Loucy (cell line): ENCODE measurements around the gene HOXB9.
A peak's percentile ranks its signal among the peaks of the same experiment; 100 is the strongest.

Experiments used
- H2AFZ ChIP-seq: fragments of 200-600 bp; sonication (generic); 2 replicates; pipeline ENCODE4 v1.6.0; 2016; ENCODE audit warnings: antibody characterized with exemption, mild to moderate bottlenecking, low read length, moderate library complexity
- H3F3A ChIP-seq: fragments of 200-600 bp; 2 replicates; pipeline ENCODE4 v1.6.0; 2016; ENCODE audit warnings: antibody characterized with exemption, low read depth, mild to moderate bottlenecking
- H3K27me3 ChIP-seq: fragments of 200-600 bp; sonication (generic); 2 replicates; pipeline ENCODE4 v1.6.1; 2014; ENCODE audit warnings: low read length, mild to moderate bottlenecking; ENCODE audit not compliant: insufficient read depth, poor library complexity, severe bottlenecking
- H3K36me3 ChIP-seq: fragments of 200-600 bp; sonication (generic); 2 replicates; pipeline ENCODE4 v1.6.1; 2016; ENCODE audit warnings: low read length; ENCODE audit not compliant: insufficient read depth
- H3K4me1 ChIP-seq: fragments of 200-600 bp; sonication (generic); 2 replicates; pipeline ENCODE4 v1.5.1; 2014; ENCODE audit warnings: low read length, mild to moderate bottlenecking; ENCODE audit not compliant: insufficient read depth, poor library complexity, severe bottlenecking
- H3K4me2 ChIP-seq: fragments of 200-600 bp; sonication (generic); 2 replicates; pipeline ENCODE4 v1.6.0; 2014; ENCODE audit warnings: antibody characterized with exemption, low read length, low read depth, mild to moderate bottlenecking; ENCODE audit not compliant: poor library complexity, severe bottlenecking
- H3K4me3 ChIP-seq: fragments of 200-600 bp; sonication (generic); 2 replicates; pipeline ENCODE4 v1.5.1; 2014; ENCODE audit warnings: low read length, mild to moderate bottlenecking, mixed read lengths; ENCODE audit not compliant: poor library complexity, severe bottlenecking
- H3K79me2 ChIP-seq: fragments of 200-600 bp; sonication (generic); 2 replicates; pipeline ENCODE4 v1.6.1; 2014; ENCODE audit warnings: low read length; ENCODE audit not compliant: insufficient read depth
- H3K9ac ChIP-seq: fragments of 200-600 bp; sonication (generic); 2 replicates; pipeline ENCODE4 v1.6.0; 2014; ENCODE audit warnings: mild to moderate bottlenecking, low read depth, low read length, moderate library complexity; ENCODE audit not compliant: poor library complexity, severe bottlenecking
- H3K9me2 ChIP-seq: fragments of 200-600 bp; sonication (generic); replicated peaks from 2 replicates; pipeline ENCODE4 v1.6.1; 2016; ENCODE audit warnings: low read depth, low read length, mixed read lengths
- H3K9me3 ChIP-seq: fragments of 200-600 bp; sonication (generic); 2 replicates; pipeline ENCODE4 v1.6.1; 2014; ENCODE audit warnings: mild to moderate bottlenecking, antibody characterized with exemption, low read length, low read depth; ENCODE audit not compliant: insufficient read depth
- H4K20me1 ChIP-seq: fragments of 200-600 bp; sonication (generic); 2 replicates; pipeline ENCODE4 v1.6.0; 2014; ENCODE audit warnings: antibody characterized with exemption, low read length, mild to moderate bottlenecking; ENCODE audit not compliant: insufficient read depth, poor library complexity, severe bottlenecking
- EZH2phosphoT487 ChIP-seq: fragments of 200-600 bp; IDR thresholded peaks from 2 replicates; pipeline ENCODE4 v1.6.1; 2018; ENCODE audit warnings: antibody characterized with exemption, mild to moderate bottlenecking, moderate library complexity, borderline replicate concordance
- TF ChIP-seq, protein P1 (sequence below): fragments of 200-600 bp; sonication (generic); conservative IDR thresholded peaks from 2 replicates; pipeline ENCODE4 v1.5.1; 2014; ENCODE audit warnings: mild to moderate bottlenecking, antibody characterized with exemption, low read length

HOXB9 gene

DNA sequence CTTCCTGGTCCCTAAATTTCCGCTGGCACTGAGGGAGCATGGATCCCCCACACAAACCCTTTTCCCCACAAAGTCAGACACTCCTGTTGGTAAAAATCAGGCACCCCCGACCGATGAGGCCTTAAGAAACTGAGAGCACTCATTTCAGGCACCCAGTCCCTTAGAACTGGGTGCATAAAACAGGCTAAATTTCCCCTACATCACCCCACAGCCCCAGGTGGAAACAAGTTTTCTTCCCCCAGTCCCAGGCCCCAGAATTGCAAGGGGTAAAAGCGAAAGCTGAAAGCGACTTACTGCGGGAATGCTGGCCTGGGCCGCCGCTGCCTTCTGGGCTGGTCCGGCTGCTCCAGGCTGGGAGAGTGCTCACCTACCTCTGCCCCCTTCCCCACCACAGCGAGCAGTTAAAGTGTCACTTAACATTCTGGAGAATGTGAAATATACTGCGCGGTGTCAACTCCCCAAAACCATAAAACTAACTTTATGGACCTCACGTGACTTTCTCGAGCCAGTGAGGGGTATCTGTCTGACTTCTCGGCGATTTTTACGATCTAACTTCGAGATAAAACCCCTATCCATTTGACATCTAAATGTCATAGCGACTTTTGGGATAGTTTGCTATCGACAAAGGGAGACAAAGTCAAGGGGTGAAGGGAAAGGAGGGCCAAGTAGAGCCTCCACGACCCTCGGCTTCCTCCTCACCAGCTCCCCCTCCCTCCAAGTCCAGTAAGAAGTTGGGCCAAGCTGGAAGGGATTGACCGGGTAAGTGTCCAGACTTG lies 36.1 kb downstream of the HOXB9 start, which contains the start of gene HOXB3:
Gene HOXB3 (minus strand): TSS at position 411 of the 776 bp plus-strand sequence. CDS start 37,767 bp downstream, outside the sequence.
- peaks cover 30% of the 10 kb centered on the region; the same call in 1 of the 2 replicates for H3K36me3 ChIP-seq
- no peak within 1 kb of the TSS for H2AFZ ChIP-seq
- peaks cover 98% of the 10 kb centered on the region for H3K79me2 ChIP-seq
- peaks cover 46% of the 10 kb centered on the region for H3K27me3 ChIP-seq
- TF ChIP-seq, protein P1, sequence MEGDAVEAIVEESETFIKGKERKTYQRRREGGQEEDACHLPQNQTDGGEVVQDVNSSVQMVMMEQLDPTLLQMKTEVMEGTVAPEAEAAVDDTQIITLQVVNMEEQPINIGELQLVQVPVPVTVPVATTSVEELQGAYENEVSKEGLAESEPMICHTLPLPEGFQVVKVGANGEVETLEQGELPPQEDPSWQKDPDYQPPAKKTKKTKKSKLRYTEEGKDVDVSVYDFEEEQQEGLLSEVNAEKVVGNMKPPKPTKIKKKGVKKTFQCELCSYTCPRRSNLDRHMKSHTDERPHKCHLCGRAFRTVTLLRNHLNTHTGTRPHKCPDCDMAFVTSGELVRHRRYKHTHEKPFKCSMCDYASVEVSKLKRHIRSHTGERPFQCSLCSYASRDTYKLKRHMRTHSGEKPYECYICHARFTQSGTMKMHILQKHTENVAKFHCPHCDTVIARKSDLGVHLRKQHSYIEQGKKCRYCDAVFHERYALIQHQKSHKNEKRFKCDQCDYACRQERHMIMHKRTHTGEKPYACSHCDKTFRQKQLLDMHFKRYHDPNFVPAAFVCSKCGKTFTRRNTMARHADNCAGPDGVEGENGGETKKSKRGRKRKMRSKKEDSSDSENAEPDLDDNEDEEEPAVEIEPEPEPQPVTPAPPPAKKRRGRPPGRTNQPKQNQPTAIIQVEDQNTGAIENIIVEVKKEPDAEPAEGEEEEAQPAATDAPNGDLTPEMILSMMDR, result no peak
- no peak for TF ChIP-seq EZH2phosphoT487
- H3K4me1 ChIP-seq, result peaks cover 39% of the 10 kb centered on the region
- H3K9ac ChIP-seq, result peak within 1 kb of the TSS; percentile 100
- H3K9me3 ChIP-seq, result no peaks in the 10 kb centered on the region
- H3F3A ChIP-seq, result peaks cover 7% of the 10 kb centered on the region; the same call in 1 of the 2 replicates
- peak within 1 kb of the TSS; percentile 89 for H3K4me3 ChIP-seq
- peak within 1 kb of the TSS; percentile 98 for H3K4me2 ChIP-seq
- peaks cover 82% of the 10 kb centered on the region for H4K20me1 ChIP-seq
- no peaks in the 10 kb centered on the region for H3K9me2 ChIP-seq

GRCh38 chr17:48589060-48589830 lies 36.9 kb downstream of the HOXB9 start:
- Histone ChIP-seq H3K79me2 (peaks cover 98% of the 10 kb centered on the region), H3K4me2 (peak overlapping the region; percentile 98), H3K27me3 (peaks cover 41% of the 10 kb centered on the region), H3K9me3 (no peaks in the 10 kb centered on the region), H2AFZ (no peak overlapping the region), H3K9ac (peak overlapping the region; percentile 100), H3K9me2 (no peaks in the 10 kb centered on the region), H3K36me3 (peaks cover 26% of the 10 kb centered on the region; the same call in 1 of the 2 replicates), H3K4me3 (peak overlapping the region; percentile 89), H3K4me1 (peaks cover 42% of the 10 kb centered on the region), H3F3A (peaks cover 5% of the 10 kb centered on the region; the same call in 1 of the 2 replicates), H4K20me1 (peaks cover 87% of the 10 kb centered on the region)
- TF ChIP-seq, protein P1, result no peak

DNA sequence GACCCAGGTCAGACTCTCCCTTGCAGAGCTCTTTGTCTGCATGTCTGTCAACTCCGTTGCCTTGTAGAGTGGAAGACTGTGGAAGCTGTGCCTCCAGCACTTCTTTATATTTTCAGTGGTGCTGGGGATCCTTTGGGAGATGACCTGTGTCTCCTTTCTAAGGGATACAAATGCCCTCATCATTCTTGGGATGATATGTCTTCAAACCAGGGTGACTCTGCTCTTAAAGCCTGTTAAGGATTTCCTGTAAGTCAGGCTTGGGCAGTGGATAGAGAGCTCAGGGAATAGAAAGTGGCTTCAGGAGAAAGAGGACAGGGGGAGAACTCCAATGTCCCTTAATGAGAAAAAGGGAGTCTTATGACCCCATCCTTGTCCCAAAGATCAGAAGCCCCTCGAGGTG lies 37.6 kb downstream of the HOXB9 start:
- H3K4me1 ChIP-seq, result peaks cover 49% of the 10 kb centered on the region
- peaks cover 94% of the 10 kb centered on the region for H4K20me1 ChIP-seq
- peaks cover 41% of the 10 kb centered on the region for H3K27me3 ChIP-seq
- H3K79me2 ChIP-seq, result peaks cover 100% of the 10 kb centered on the region
- no peaks in the 10 kb centered on the region for H3K9me3 ChIP-seq
- TF ChIP-seq, protein P1, result no peak
- no peak for TF ChIP-seq EZH2phosphoT487
- H3K36me3 ChIP-seq, result peaks cover 30% of the 10 kb centered on the region
- no peak overlapping the region for H2AFZ ChIP-seq
- peak overlapping the region; percentile 100 for H3K9ac ChIP-seq
- H3K9me2 ChIP-seq, result no peaks in the 10 kb centered on the region
- peak overlapping the region; percentile 89 for H3K4me3 ChIP-seq
- H3K4me2 ChIP-seq, result peak overlapping the region; percentile 98
- peaks cover 3% of the 10 kb centered on the region; the same call in 1 of the 2 replicates for H3F3A ChIP-seq
